Common myeloid progenitor, CD34-positive (primary cell): ENCODE measurements around the gene PLCH2.
"Not testable (repeated sequence)": the region's sequence is repeated elsewhere in the genome, so short reads cannot be mapped to it uniquely, and the experiment has no call there.

Experiments used
- CTCF ChIA-PET: fragments of 350-600 bp; sonication (Branson Sonifier 250); formaldehyde crosslinking; loops from one replicate; lab custom pipeline; 2021; ENCODE audit warnings: antibody characterized with exemption; lab: Charles Lee
- POLR2A ChIA-PET: fragments of 350-600 bp; sonication (Branson Sonifier 250); formaldehyde crosslinking; loops from one replicate; lab custom pipeline; 2021; ENCODE audit warnings: antibody characterized with exemption; lab: Charles Lee
- DNase-seq, 3 donors: peaks; one replicate each; pipeline versions ENCODE4 v3.0.0 to v3.0.0-alpha.2; 2013
- H3K27ac ChIP-seq, 2 experiments: 1 replicate in 1 of 2; 2 replicates in 1 of 2; pipeline ENCODE4 v1.7.0; 2013; ENCODE audit warnings: inconsistent platforms in 2 of 2, low read length in 2 of 2, mild to moderate bottlenecking in 2 of 2, low read depth in 1 of 2, moderate library complexity in 1 of 2; ENCODE audit not compliant: severe bottlenecking in 2 of 2, insufficient read depth in 1 of 2, poor library complexity in 1 of 2
- H3K27me3 ChIP-seq, 5 experiments: replicated peaks in 2 of 5; 1 replicate in 3 of 5; 2 replicates in 2 of 5; pipeline versions ENCODE4 v1.6.1 to v1.7.0; 2013; ENCODE audit warnings: low read length in 4 of 5, mild to moderate bottlenecking in 2 of 5, moderate library complexity in 2 of 5, inconsistent platforms in 1 of 5; ENCODE audit not compliant: insufficient read depth in 5 of 5, control insufficient read depth in 4 of 5
- H3K36me3 ChIP-seq, 4 experiments: 1 replicate in 2 of 4; 2 replicates in 2 of 4; pipeline versions ENCODE4 v1.6.1 to v1.7.0; 2013; ENCODE audit warnings: low read length in 3 of 4, control low read depth in 1 of 4, mild to moderate bottlenecking in 1 of 4; ENCODE audit not compliant: control insufficient read depth in 4 of 4, insufficient read depth in 4 of 4
- H3K4me1 ChIP-seq, 4 experiments: 1 replicate in 3 of 4; 2 replicates in 1 of 4; pipeline versions ENCODE4 v1.6.1 to v1.7.1; 2013; ENCODE audit warnings: low read length in 3 of 4, mild to moderate bottlenecking in 3 of 4, control low read depth in 1 of 4, inconsistent platforms in 1 of 4, moderate library complexity in 1 of 4; ENCODE audit not compliant: control insufficient read depth in 4 of 4, insufficient read depth in 4 of 4; ENCODE audit errors: control extremely low read depth in 1 of 4
- H3K4me3 ChIP-seq, 7 experiments: 1 replicate in 4 of 7; 2 replicates in 3 of 7; pipeline versions ENCODE4 v1.5.1 to v1.7.0; 2013; ENCODE audit warnings: mild to moderate bottlenecking in 7 of 7, low read length in 6 of 7, moderate library complexity in 6 of 7, inconsistent platforms in 2 of 7, low read depth in 2 of 7, control low read depth in 1 of 7; ENCODE audit not compliant: insufficient read depth in 4 of 7, control insufficient read depth in 1 of 7; ENCODE audit errors: extremely low read depth in 1 of 7
- H3K9me3 ChIP-seq, 5 experiments: 1 replicate in 4 of 5; 2 replicates in 1 of 5; pipeline versions ENCODE4 v1.6.1 to v1.7.1; 2013; ENCODE audit warnings: low read length in 4 of 5, mild to moderate bottlenecking in 2 of 5, inconsistent platforms in 1 of 5, low read depth in 1 of 5, moderate library complexity in 1 of 5; ENCODE audit not compliant: control insufficient read depth in 4 of 5, insufficient read depth in 2 of 5; ENCODE audit errors: control extremely low read depth in 1 of 5
- WGBS: methylation state at CpG from one replicate; pipeline ENCODE4 v1.1.5; 2013; ENCODE audit not compliant: insufficient coverage; 5-methylcytosine and 5-hydroxymethylcytosine counted together

The PLCH2 gene

GRCh38 chr1:2459102-2459753 is 16.9 kb upstream of the PLCH2 start:
- H3K27me3 ChIP-seq: peaks cover 0 to 40% (median 4%) of the 10 kb centered on the region in 5 experiments
- 84% methylated on average over 13 of the region's 16 CpGs for WGBS
- H3K4me3 ChIP-seq, H3K27ac ChIP-seq, H3K4me1 ChIP-seq, POLR2A ChIA-PET, DNase-seq, H3K9me3 ChIP-seq, H3K36me3 ChIP-seq, CTCF ChIA-PET: not testable (repeated sequence)

- no peaks in the 10 kb centered on the region for H3K36me3 ChIP-seq
- H3K27me3 ChIP-seq: peaks cover 0 to 45% (median 4%) of the 10 kb centered on the region in 5 experiments
- H3K9me3 ChIP-seq: no peaks in the 10 kb centered on the region
- no peak for DNase-seq
- POLR2A ChIA-PET: no interaction called here
- CTCF ChIA-PET: no interaction called here
- no peak overlapping the region for H3K4me3 ChIP-seq
- 69% methylated on average over 23 of the region's 23 CpGs for WGBS
- H3K27ac ChIP-seq: no peak overlapping the region
- no peaks in the 10 kb centered on the region for H3K4me1 ChIP-seq
Measured at GRCh38 chr1:2459757-2460156, 16.3 kb upstream of the PLCH2 start.

- Histone ChIP-seq H3K4me3 (no peak overlapping the region), H3K9me3 (no peaks in the 10 kb centered on the region), H3K27me3 (peaks cover 0 to 50% (median 4%) of the 10 kb centered on the region in 5 experiments), H3K4me1 (no peaks in the 10 kb centered on the region), H3K36me3 (no peaks in the 10 kb centered on the region), H3K27ac (no peak overlapping the region)
- 76% methylated on average over 6 of the region's 8 CpGs for WGBS
- no peak for DNase-seq
- CTCF ChIA-PET: no interaction called here
- POLR2A ChIA-PET: no interaction called here
Measured at GRCh38 chr1:2460203-2460602, 15.9 kb upstream of the PLCH2 start.

GRCh38 chr1:2460996-2461751 is 14.9 kb upstream of the PLCH2 start:
- ChIA-PET CTCF (no interaction called here), POLR2A (no interaction called here)
- Histone ChIP-seq H3K27me3 (peaks cover 0 to 57% (median 4%) of the 10 kb centered on the region in 5 experiments), H3K27ac (no peak overlapping the region), H3K9me3 (no peaks in the 10 kb centered on the region), H3K36me3 (no peaks in the 10 kb centered on the region), H3K4me3 (no peak overlapping the region), H3K4me1 (no peaks in the 10 kb centered on the region)
- WGBS: 83% methylated on average over 18 of the region's 18 CpGs
- no peak for DNase-seq

GRCh38 chr1:2462819-2463218 is 13.3 kb upstream of the PLCH2 start:
- H3K27ac ChIP-seq: no peak overlapping the region
- H3K4me1 ChIP-seq: no peaks in the 10 kb centered on the region
- H3K4me3 ChIP-seq: no peak overlapping the region
- DNase-seq: no peak
- no peaks in the 10 kb centered on the region for H3K36me3 ChIP-seq
- WGBS: 64% methylated on average over 9 of the region's 15 CpGs
- ChIA-PET POLR2A (no interaction called here), CTCF (interaction anchor here (0.6 kb wide), 1 partner anchor 10 kb away, joined by 3 read pairs; no protein-coding TSS in a partner anchor)
- no peaks in the 10 kb centered on the region for H3K9me3 ChIP-seq
- peaks cover 0 to 74% (median 4%) of the 10 kb centered on the region in 5 experiments for H3K27me3 ChIP-seq

- Histone ChIP-seq H3K27ac (no peak overlapping the region), H3K4me3 (no peak overlapping the region), H3K4me1 (no peaks in the 10 kb centered on the region), H3K9me3 (no peaks in the 10 kb centered on the region), H3K27me3 (peaks cover 0 to 80% (median 4%) of the 10 kb centered on the region in 5 experiments), H3K36me3 (no peaks in the 10 kb centered on the region)
- CTCF ChIA-PET: no interaction called here
- POLR2A ChIA-PET: interaction anchor here (1.1 kb wide), 1 partner anchor 17 kb away, joined by 3 read pairs; no protein-coding TSS in a partner anchor
- 55% methylated on average over 13 of the region's 17 CpGs for WGBS
- no peak for DNase-seq
Measured at GRCh38 chr1:2463396-2463795, 12.7 kb upstream of the PLCH2 start.
